Sciatic nerve (tissue), 2 donors: Measurements from ENCODE around the gene TGM3. TPM values are rescaled to one million over a fixed set of nuclear protein-coding genes. Genes with fewer than 3 reads are reported as not detected.

Experiments
- ATAC-seq: fragments of 200-7000 bp; cut with Tn5 transposase; one replicate; pipeline ENCODE4 v1.9.1; 2020; ENCODE audit warnings: mild to moderate bottlenecking, moderate library complexity
- DNase-seq: peaks from one replicate; pipeline ENCODE4 v3.0.0-alpha.2; 2020; ENCODE audit warnings: low spot score
- intact Hi-C: fragments of 100-400 bp; cut with DNase I; formaldehyde crosslinking; loops from one replicate; pipeline ENCODE4 v1.14.2; 2022
- total RNA-seq: library from RNA; stranded (reverse); fragmentation: NEBNext Ultra II Directional; extraction: Animal tissue kit (Norgen Biotek cat#: 25700); gene quantifications from one replicate; pipeline ENCODE4 v1.2.1, GENCODE V29; 2021
- donor health status: DM: no; HTN: no; CAD: no.
- donor health status: DM: no; HTN: no; CAD: no.

The TGM3 gene
- total RNA-seq, 1 donor from 2014 or later = not detected

- intact Hi-C loops = no loop called here
- ATAC-seq (no peak), DNase-seq (no peak)
Measured at GRCh38 chr20:2281563-2281962, 14.2 kb upstream of the TGM3 start.

GRCh38 chr20:2282181-2282580 is 13.6 kb upstream of the TGM3 start:
- DNase-seq (no peak), ATAC-seq (no peak)
- intact Hi-C loops = no loop called here

- intact Hi-C loops = no loop called here
- DNase-seq = no peak
- ATAC-seq = no peak
Measured at GRCh38 chr20:2283706-2284423, 11.9 kb upstream of the TGM3 start.

GRCh38 chr20:2285193-2285592 is 10.6 kb upstream of the TGM3 start:
- intact Hi-C loops = no loop called here
- ATAC-seq = no peak
- DNase-seq = no peak

- intact Hi-C loops = no loop called here
- ATAC-seq (no peak), DNase-seq (no peak)
Measured at GRCh38 chr20:2285613-2286012, 10.2 kb upstream of the TGM3 start.

- ATAC-seq (no peak), DNase-seq (no peak)
- intact Hi-C loops = no loop called here
Measured at GRCh38 chr20:2287504-2287903, 8.3 kb upstream of the TGM3 start.

GRCh38 chr20:2289475-2289874 is 6.3 kb upstream of the TGM3 start:
- ATAC-seq = no peak
- intact Hi-C loops = no loop called here
- no peak for DNase-seq

- intact Hi-C loops = no loop called here
- no peak for ATAC-seq
- DNase-seq = no peak
Measured at GRCh38 chr20:2290486-2290885, 5.3 kb upstream of the TGM3 start.

- intact Hi-C loops = no loop called here
- ATAC-seq (peak; percentile 69), DNase-seq (no peak)
Measured at GRCh38 chr20:2292416-2293110, 3.2 kb upstream of the TGM3 start.

- DNase-seq (no peak), ATAC-seq (no peak)
- intact Hi-C loops = no loop called here
Measured at GRCh38 chr20:2293486-2293885, 2.3 kb upstream of the TGM3 start.

GRCh38 chr20:2293971-2294370 is 1.8 kb upstream of the TGM3 start:
- DNase-seq (no peak), ATAC-seq (peak; percentile 46)
- intact Hi-C loops = no loop called here

GRCh38 chr20:2295286-2295685 is 515 bp upstream of the TGM3 start:
- no peak for DNase-seq
- no peak for ATAC-seq
- intact Hi-C loops = no loop called here

- DNase-seq (no peak), ATAC-seq (no peak)
Measured at GRCh38 chr20:2296524-2297356, 939 bp downstream of the TGM3 start.

GRCh38 chr20:2297357-2297728 is 1.5 kb downstream of the TGM3 start:
- no peak for DNase-seq
- ATAC-seq = no peak
- intact Hi-C loops = no loop called here

More at GRCh38 chr20:2296524-2297356, 939 bp downstream of the TGM3 start:
- intact Hi-C loops = no loop called here

GRCh38 chr20:2298116-2298515 is 2.3 kb downstream of the TGM3 start:
- no peak for ATAC-seq
- no peak for DNase-seq
- intact Hi-C loops = no loop called here

GRCh38 chr20:2298701-2299100 is 2.9 kb downstream of the TGM3 start:
- DNase-seq = no peak
- intact Hi-C loops = no loop called here
- ATAC-seq = no peak

- intact Hi-C loops = no loop called here
- DNase-seq (no peak), ATAC-seq (peak; percentile 68)
Measured at GRCh38 chr20:2299301-2299700, 3.5 kb downstream of the TGM3 start.

- intact Hi-C loops = no loop called here
- ATAC-seq (no peak), DNase-seq (no peak)
Measured at GRCh38 chr20:2300002-2300401, 4.2 kb downstream of the TGM3 start.

- intact Hi-C loops = no loop called here
Measured at GRCh38 chr20:2300420-2300819, 4.6 kb downstream of the TGM3 start.

GRCh38 chr20:2301164-2301622 is 5.4 kb downstream of the TGM3 start:
- DNase-seq (peak; percentile 63), ATAC-seq (peak; percentile 84)
- intact Hi-C loops = no loop called here

More at GRCh38 chr20:2300420-2300819, 4.6 kb downstream of the TGM3 start:
- no peak for ATAC-seq
- no peak for DNase-seq
